Mucosa of stomach (tissue), 1 donor: ENCODE measurements around the gene RPS6KC1.

Experiments used
- H3K27me3 ChIP-seq: one replicate; pipeline ENCODE4 v1.7.0; 2013; ENCODE audit warnings: mild to moderate bottlenecking, low read length; ENCODE audit not compliant: control insufficient read depth, insufficient read depth
- H3K36me3 ChIP-seq: one replicate; pipeline ENCODE4 v1.7.0; 2013; ENCODE audit warnings: low read length; ENCODE audit not compliant: control insufficient read depth, insufficient read depth
- H3K4me1 ChIP-seq: one replicate; pipeline ENCODE4 v1.7.0; 2013; ENCODE audit warnings: mild to moderate bottlenecking, low read length; ENCODE audit not compliant: control insufficient read depth, insufficient read depth
- H3K4me3 ChIP-seq: one replicate; pipeline ENCODE4 v1.7.0; 2013; ENCODE audit warnings: low read length
- H3K9ac ChIP-seq: one replicate; pipeline ENCODE4 v1.7.0; 2013; ENCODE audit warnings: mild to moderate bottlenecking, low read length, moderate library complexity
- H3K9me3 ChIP-seq: one replicate; pipeline ENCODE4 v1.7.0; 2013; ENCODE audit warnings: mild to moderate bottlenecking, low read length, moderate library complexity; ENCODE audit not compliant: control insufficient read depth
- donor health status: Pancreatic carcinoma.

The RPS6KC1 gene

GRCh38 chr1:213057264-213058059, 6.4 kb downstream of the RPS6KC1 start:
- Histone ChIP-seq H3K36me3 (no peaks in the 10 kb centered on the region), H3K4me1 (peaks cover 6% of the 10 kb centered on the region), H3K9ac (no peak overlapping the region), H3K4me3 (no peak overlapping the region), H3K27me3 (no peaks in the 10 kb centered on the region), H3K9me3 (no peaks in the 10 kb centered on the region)

- Histone ChIP-seq H3K27me3 (no peaks in the 10 kb centered on the region), H3K9me3 (no peaks in the 10 kb centered on the region), H3K9ac (no peak overlapping the region), H3K36me3 (no peaks in the 10 kb centered on the region), H3K4me3 (no peak overlapping the region), H3K4me1 (no peaks in the 10 kb centered on the region)
These were observed 9.8 kb downstream of the RPS6KC1 start for GRCh38 chr1:213060836-213061235.

GRCh38 chr1:213061263-213061662, 10.2 kb downstream of the RPS6KC1 start:
- Histone ChIP-seq H3K9me3 (no peaks in the 10 kb centered on the region), H3K4me1 (no peaks in the 10 kb centered on the region), H3K9ac (no peak overlapping the region), H3K4me3 (no peak overlapping the region), H3K36me3 (no peaks in the 10 kb centered on the region), H3K27me3 (no peaks in the 10 kb centered on the region)

GRCh38 chr1:213065800-213066199, 14.8 kb downstream of the RPS6KC1 start:
- Histone ChIP-seq H3K9ac (no peak overlapping the region), H3K4me1 (no peaks in the 10 kb centered on the region), H3K9me3 (no peaks in the 10 kb centered on the region), H3K27me3 (no peaks in the 10 kb centered on the region), H3K4me3 (no peak overlapping the region), H3K36me3 (no peaks in the 10 kb centered on the region)

GRCh38 chr1:213066363-213066762, 15.3 kb downstream of the RPS6KC1 start:
- no peak overlapping the region for H3K9ac ChIP-seq
- H3K4me1 ChIP-seq: no peaks in the 10 kb centered on the region
- no peak overlapping the region for H3K4me3 ChIP-seq
- H3K27me3 ChIP-seq: no peaks in the 10 kb centered on the region
- no peaks in the 10 kb centered on the region for H3K36me3 ChIP-seq
- H3K9me3 ChIP-seq: no peaks in the 10 kb centered on the region

- Histone ChIP-seq H3K4me3 (no peak overlapping the region), H3K9ac (no peak overlapping the region), H3K36me3 (no peaks in the 10 kb centered on the region), H3K27me3 (no peaks in the 10 kb centered on the region), H3K9me3 (no peaks in the 10 kb centered on the region), H3K4me1 (no peaks in the 10 kb centered on the region)
These were observed 16.3 kb downstream of the RPS6KC1 start for GRCh38 chr1:213067352-213067751.

GRCh38 chr1:213070406-213070805, 19.4 kb downstream of the RPS6KC1 start:
- Histone ChIP-seq H3K27me3 (no peaks in the 10 kb centered on the region), H3K4me1 (no peaks in the 10 kb centered on the region), H3K36me3 (no peaks in the 10 kb centered on the region), H3K4me3 (no peak overlapping the region), H3K9ac (no peak overlapping the region), H3K9me3 (no peaks in the 10 kb centered on the region)

GRCh38 chr1:213075725-213076124, 24.7 kb downstream of the RPS6KC1 start:
- no peak overlapping the region for H3K9ac ChIP-seq
- no peaks in the 10 kb centered on the region for H3K4me1 ChIP-seq
- H3K36me3 ChIP-seq: peaks cover 2% of the 10 kb centered on the region
- no peaks in the 10 kb centered on the region for H3K27me3 ChIP-seq
- no peak overlapping the region for H3K4me3 ChIP-seq
- no peaks in the 10 kb centered on the region for H3K9me3 ChIP-seq

- no peak overlapping the region for H3K4me3 ChIP-seq
- no peaks in the 10 kb centered on the region for H3K9me3 ChIP-seq
- H3K36me3 ChIP-seq: peaks cover 16% of the 10 kb centered on the region
- no peak overlapping the region for H3K9ac ChIP-seq
- peaks cover 3% of the 10 kb centered on the region for H3K4me1 ChIP-seq
- no peaks in the 10 kb centered on the region for H3K27me3 ChIP-seq
These were observed 31.5 kb downstream of the RPS6KC1 start for GRCh38 chr1:213082420-213083111.

GRCh38 chr1:213083112-213083445, 32.0 kb downstream of the RPS6KC1 start:
- Histone ChIP-seq H3K4me3 (no peak overlapping the region), H3K27me3 (no peaks in the 10 kb centered on the region), H3K9me3 (no peaks in the 10 kb centered on the region), H3K4me1 (peaks cover 6% of the 10 kb centered on the region), H3K9ac (no peak overlapping the region), H3K36me3 (peaks cover 16% of the 10 kb centered on the region)

- Histone ChIP-seq H3K9ac (no peak overlapping the region), H3K9me3 (no peaks in the 10 kb centered on the region), H3K27me3 (no peaks in the 10 kb centered on the region), H3K36me3 (peaks cover 9% of the 10 kb centered on the region), H3K4me1 (peaks cover 6% of the 10 kb centered on the region), H3K4me3 (no peak overlapping the region)
These were observed 36.9 kb downstream of the RPS6KC1 start for GRCh38 chr1:213087911-213088310.

GRCh38 chr1:213089924-213090677, 39.1 kb downstream of the RPS6KC1 start:
- H3K27me3 ChIP-seq: no peaks in the 10 kb centered on the region
- peaks cover 6% of the 10 kb centered on the region for H3K4me1 ChIP-seq
- H3K36me3 ChIP-seq: no peaks in the 10 kb centered on the region
- no peak overlapping the region for H3K4me3 ChIP-seq
- no peak overlapping the region for H3K9ac ChIP-seq
- no peaks in the 10 kb centered on the region for H3K9me3 ChIP-seq
